GM12878 (cell line): ENCODE data around the gene ZNF462. TPM values are rescaled to one million over a fixed set of nuclear protein-coding genes. Genes with fewer than 3 reads are reported as not detected.

Experiments used
- ATAC-seq: fragments of 200-7000 bp; cut with Tn5 transposase; 3 replicates; pipeline ENCODE4 v1.9.1; 2020; ENCODE audit warnings: mild to moderate bottlenecking, moderate library complexity
- BruUV-seq: library from RNA; stranded (reverse); fragments of 400-500 nt; replicated peaks from 2 replicates; lab custom pipeline; 2021; lab: Mats Ljungman, UMichigan
- CTCF ChIA-PET: fragments of 300-600 bp; sonication (Branson Sonifier 250); formaldehyde crosslinking; extraction: SDS; loops from one replicate; lab custom pipeline; 2021; ENCODE audit warnings: inconsistent platforms; lab: Yijun Ruan, JAX
- POLR2A ChIA-PET: fragments of 350-600 bp; formaldehyde crosslinking; extraction: SDS; loops from one replicate; lab custom pipeline; 2021; ENCODE audit warnings: inconsistent platforms; lab: Charles Lee
- RAD21 ChIA-PET: fragments of 300-600 bp; sonication (Branson Sonifier 250); formaldehyde crosslinking; loops from one replicate; lab custom pipeline; 2023; ENCODE audit warnings: antibody characterized with exemption; ENCODE audit not compliant: unreplicated experiment; lab: Charles Lee
- SMC1A ChIA-PET: fragments of 300-600 bp; sonication (Branson Sonifier 250); formaldehyde crosslinking; loops from one replicate; lab custom pipeline; 2023; ENCODE audit not compliant: unreplicated experiment, uncharacterized antibody; lab: Charles Lee
- DNase-seq: peaks from one replicate; pipeline ENCODE4 v3.0.0-alpha.2; 2011; ENCODE audit warnings: low read depth, low spot score
- FAIRE-seq: peaks from 3 replicates; lab custom pipeline; 2011; peaks lifted over from hg19 to GRCh38; lab: Jason Lieb, UNC
- H2AFZ ChIP-seq: 2 replicates; pipeline ENCODE4 v1.6.0; 2011; ENCODE audit warnings: low read depth, low read length, control low read depth; ENCODE audit not compliant: control insufficient read depth
- H3K27ac ChIP-seq: 2 replicates; pipeline ENCODE4 v1.5.1; 2011; ENCODE audit warnings: control low read depth; ENCODE audit not compliant: control insufficient read depth, insufficient read depth
- H3K27me3 ChIP-seq, 2 experiments: replicated peaks in 1 of 2; 2 replicates each; pipeline versions ENCODE4 v1.6.0 to v1.6.1; 2011; ENCODE audit warnings: low read length in 1 of 2; ENCODE audit not compliant: control insufficient read depth in 2 of 2, insufficient read depth in 2 of 2
- H3K36me3 ChIP-seq, 2 experiments: 2 replicates each; pipeline ENCODE4 v1.5.1; 2011; ENCODE audit warnings: low read length in 1 of 2; ENCODE audit not compliant: control insufficient read depth in 2 of 2, insufficient read depth in 2 of 2
- H3K4me1 ChIP-seq: 2 replicates; pipeline ENCODE4 v1.6.1; 2011; ENCODE audit warnings: mild to moderate bottlenecking, low read length, moderate library complexity, mixed read lengths; ENCODE audit not compliant: control insufficient read depth, insufficient read depth
- H3K4me2 ChIP-seq: 2 replicates; pipeline ENCODE4 v1.6.0; 2011; ENCODE audit warnings: control low read depth; ENCODE audit not compliant: control insufficient read depth, insufficient read depth
- H3K4me3 ChIP-seq: fragments of 200-600 bp; sonication (generic); 2 replicates; pipeline ENCODE4 v1.5.1; 2016
- H3K79me2 ChIP-seq: 2 replicates; pipeline ENCODE4 v1.6.0; 2011; ENCODE audit warnings: low read length; ENCODE audit not compliant: control insufficient read depth, insufficient read depth
- H3K9ac ChIP-seq: 2 replicates; pipeline ENCODE4 v1.8.0; 2011; ENCODE audit warnings: low read length, control low read depth, mixed read lengths; ENCODE audit not compliant: control insufficient read depth, insufficient read depth
- H3K9me3 ChIP-seq: replicated peaks from 3 replicates; pipeline ENCODE4 v1.5.1; 2011; ENCODE audit warnings: mild to moderate bottlenecking, low read length; ENCODE audit not compliant: control insufficient read depth, insufficient read depth
- H4K20me1 ChIP-seq: 2 replicates; pipeline ENCODE4 v1.6.0; 2011; ENCODE audit not compliant: control insufficient read depth, insufficient read depth
- ASH2L ChIP-seq: fragments of 300-600, 200-600 bp; sonication (generic); IDR thresholded peaks from 2 replicates; pipeline ENCODE4 v1.6.1; 2017; ENCODE audit warnings: low read depth, mild to moderate bottlenecking, borderline replicate concordance
- CEBPZ ChIP-seq: fragments of 150-350 bp; IDR thresholded peaks from 2 replicates; pipeline ENCODE4 v1.6.1; 2016; ENCODE audit warnings: low read depth, low read length
- GATAD2B ChIP-seq: fragments of 450-650 bp; conservative IDR thresholded peaks from 2 replicates; pipeline ENCODE4 v1.6.1; 2017; ENCODE audit warnings: low read depth, mild to moderate bottlenecking, moderate library complexity
- POLR2A ChIP-seq: IDR thresholded peaks from 2 replicates; pipeline ENCODE4 v1.6.1; 2011; ENCODE audit warnings: low read depth, mild to moderate bottlenecking, low read length
- RELA ChIP-seq: fragments of 450-650 bp; IDR thresholded peaks from 2 replicates; pipeline ENCODE4 v1.8.0; 2014; ENCODE audit warnings: borderline replicate concordance; ENCODE audit not compliant: partially characterized antibody
- SIN3A ChIP-seq: IDR thresholded peaks from 2 replicates; pipeline ENCODE4 v1.6.1; 2012; ENCODE audit warnings: low read depth, low read length, improper control_type of control experiment
- ZBTB40 ChIP-seq: fragments of 450-650 bp; IDR thresholded peaks from 2 replicates; pipeline ENCODE4 v1.6.1; 2016; ENCODE audit warnings: mild to moderate bottlenecking, moderate library complexity, borderline replicate concordance
- ZNF207 ChIP-seq: fragments of 450-650 bp; IDR thresholded peaks from 2 replicates; pipeline ENCODE4 v1.6.1; 2014; ENCODE audit warnings: antibody characterized with exemption, mild to moderate bottlenecking, borderline replicate concordance
- ZNF622 ChIP-seq: fragments of 450-650 bp; IDR thresholded peaks from 2 replicates; pipeline ENCODE4 v1.6.1; 2017; ENCODE audit warnings: mild to moderate bottlenecking, inconsistent platforms
- WGBS: methylation state at CpG from one replicate; pipeline ENCODE4 v1.1.6; 2016; ENCODE audit warnings: low lambda C conversion rate; ENCODE audit not compliant: insufficient replicate concordance, insufficient coverage; ENCODE audit errors: missing lambda C conversion rate; 5-methylcytosine and 5-hydroxymethylcytosine counted together
- in situ Hi-C: fragments of 300-500 bp; cut with MboI; formaldehyde crosslinking; loops from 9 replicates; pipeline ENCODE4 v1.14.3; 2018; ENCODE audit warnings: mixed read lengths
- intact Hi-C: fragments of 100-400 bp; cut with micrococcal nuclease; formaldehyde crosslinking; loops from one replicate; pipeline ENCODE4 v1.14.2; 2022; ENCODE audit not compliant: unreplicated experiment
- polyA plus RNA-seq, 11 experiments: library from polyadenylated mRNA; depleted of rRNA in 4 of 11; unstranded in 6 of 11; stranded (reverse) in 5 of 11; fragments of >200 nt; fragmentation: Nextera tagmentation in 4 of 11; fragmentation: Illumina TruSeq in 1 of 11; extraction: Ambion mirVana in 4 of 11; extraction: Trizol in 1 of 11; gene quantifications; 1 replicate in 1 of 11; 2 replicates in 10 of 11; pipeline versions ENCODE4 v1.2.1 to v1.2.3, GENCODE V29; 2011 to 2016; ENCODE audit warnings: inconsistent platforms in 2 of 11, missing spikeins in 2 of 11, low read depth in 1 of 11
- total RNA-seq, 4 experiments: library from RNA; depleted of rRNA in 3 of 4; stranded (reverse); fragments of >200 nt in 3 of 4; fragmentation: Illumina TruSeq in 1 of 4; extraction: Trizol in 1 of 4; gene quantifications; 2 replicates each; pipeline versions ENCODE4 v1.2.1 to v1.2.3, GENCODE V29; 2013 to 2021
- TF ChIP-seq, protein P1 (sequence below): fragments of 450-650 bp; IDR thresholded peaks from 2 replicates; pipeline ENCODE4 v1.6.1; 2016; ENCODE audit warnings: mild to moderate bottlenecking
- TF ChIP-seq, protein P2 (sequence below), 3 experiments: IDR thresholded peaks in 2 of 3; conservative IDR thresholded peaks in 1 of 3; 2 replicates each; pipeline ENCODE4 v1.5.1; 2011; ENCODE audit warnings: low read depth in 3 of 3, low read length in 3 of 3, mild to moderate bottlenecking in 3 of 3, control low read depth in 2 of 3, moderate library complexity in 2 of 3, inconsistent platforms in 1 of 3, mixed read lengths in 1 of 3; ENCODE audit not compliant: control insufficient read depth in 2 of 3, insufficient read depth in 1 of 3; ENCODE audit errors: extremely low read depth in 1 of 3

The ZNF462 gene
- total and polyA plus RNA-seq, 10 of the 15 experiments (the other 5 are each of a cell fraction or from before 2014, with no cell fraction given): 0.27 to 13.7 (median 0.55) TPM

GRCh38 chr9:106953174-106953573 lies 90.2 kb downstream of the ZNF462 start (continued):
- no peak for TF ChIP-seq CEBPZ

DNA sequence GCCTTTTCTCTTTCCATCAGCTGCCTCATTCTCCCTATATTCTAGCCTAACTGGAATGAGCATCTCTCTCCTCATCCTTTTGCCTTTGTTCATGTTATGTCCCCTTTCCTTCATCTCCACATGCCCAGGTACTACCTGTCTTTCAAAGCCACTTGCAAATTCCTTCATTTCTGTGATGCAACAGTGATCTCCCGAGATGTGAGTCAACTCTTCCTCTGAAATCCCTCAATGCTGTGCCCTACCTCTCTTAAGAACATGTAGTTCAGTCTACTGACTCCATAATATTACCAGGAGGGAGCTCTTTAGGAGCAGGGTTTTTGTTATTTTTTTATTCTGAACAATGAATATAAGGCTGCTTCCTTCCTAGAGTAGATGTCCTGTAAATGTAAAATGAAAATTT lies 91.6 kb downstream of the ZNF462 start:
- ChIA-PET POLR2A (interaction anchor here (1.4 kb wide), 1 partner anchor 15 kb away, joined by 3 read pairs; no protein-coding TSS in a partner anchor), CTCF (no interaction called here), SMC1A (interaction anchor here (0.8 to 3.6 kb wide), 4 partner anchors 11 to 26 kb away, joined by 3 to 10 read pairs (median 4); no protein-coding TSS in a partner anchor), RAD21 (no interaction called here)
- Histone ChIP-seq H3K27me3 (no peaks in the 10 kb centered on the region), H3K27ac (no peak overlapping the region), H3K4me3 (no peak overlapping the region), H3K9ac (no peak overlapping the region), H4K20me1 (no peaks in the 10 kb centered on the region), H3K79me2 (no peaks in the 10 kb centered on the region), H3K36me3 (no peaks in the 10 kb centered on the region), H3K4me1 (no peaks in the 10 kb centered on the region), H2AFZ (no peak overlapping the region), H3K9me3 (no peaks in the 10 kb centered on the region; the same call in 2 of the 3 replicates), H3K4me2 (no peak overlapping the region)
- intact Hi-C loops (no loop called here), in situ Hi-C loops (no loop called here)
- ATAC-seq (no peak), DNase-seq (no peak), FAIRE-seq (no peak)
- 0% methylated on average over 1 of the region's 1 CpG for WGBS
- BruUV-seq: no TSS peak
- TF ChIP-seq POLR2A (no peak), SIN3A (no peak), RELA (no peak), ZNF207 (no peak), ASH2L (no peak), GATAD2B (no peak), ZNF622 (no peak), ZBTB40 (no peak)
- TF ChIP-seq, protein P1, sequence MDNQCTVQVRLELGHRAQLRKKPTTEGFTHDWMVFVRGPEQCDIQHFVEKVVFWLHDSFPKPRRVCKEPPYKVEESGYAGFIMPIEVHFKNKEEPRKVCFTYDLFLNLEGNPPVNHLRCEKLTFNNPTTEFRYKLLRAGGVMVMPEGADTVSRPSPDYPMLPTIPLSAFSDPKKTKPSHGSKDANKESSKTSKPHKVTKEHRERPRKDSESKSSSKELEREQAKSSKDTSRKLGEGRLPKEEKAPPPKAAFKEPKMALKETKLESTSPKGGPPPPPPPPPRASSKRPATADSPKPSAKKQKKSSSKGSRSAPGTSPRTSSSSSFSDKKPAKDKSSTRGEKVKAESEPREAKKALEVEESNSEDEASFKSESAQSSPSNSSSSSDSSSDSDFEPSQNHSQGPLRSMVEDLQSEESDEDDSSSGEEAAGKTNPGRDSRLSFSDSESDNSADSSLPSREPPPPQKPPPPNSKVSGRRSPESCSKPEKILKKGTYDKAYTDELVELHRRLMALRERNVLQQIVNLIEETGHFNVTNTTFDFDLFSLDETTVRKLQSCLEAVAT: no peak
- TF ChIP-seq, protein P2, sequence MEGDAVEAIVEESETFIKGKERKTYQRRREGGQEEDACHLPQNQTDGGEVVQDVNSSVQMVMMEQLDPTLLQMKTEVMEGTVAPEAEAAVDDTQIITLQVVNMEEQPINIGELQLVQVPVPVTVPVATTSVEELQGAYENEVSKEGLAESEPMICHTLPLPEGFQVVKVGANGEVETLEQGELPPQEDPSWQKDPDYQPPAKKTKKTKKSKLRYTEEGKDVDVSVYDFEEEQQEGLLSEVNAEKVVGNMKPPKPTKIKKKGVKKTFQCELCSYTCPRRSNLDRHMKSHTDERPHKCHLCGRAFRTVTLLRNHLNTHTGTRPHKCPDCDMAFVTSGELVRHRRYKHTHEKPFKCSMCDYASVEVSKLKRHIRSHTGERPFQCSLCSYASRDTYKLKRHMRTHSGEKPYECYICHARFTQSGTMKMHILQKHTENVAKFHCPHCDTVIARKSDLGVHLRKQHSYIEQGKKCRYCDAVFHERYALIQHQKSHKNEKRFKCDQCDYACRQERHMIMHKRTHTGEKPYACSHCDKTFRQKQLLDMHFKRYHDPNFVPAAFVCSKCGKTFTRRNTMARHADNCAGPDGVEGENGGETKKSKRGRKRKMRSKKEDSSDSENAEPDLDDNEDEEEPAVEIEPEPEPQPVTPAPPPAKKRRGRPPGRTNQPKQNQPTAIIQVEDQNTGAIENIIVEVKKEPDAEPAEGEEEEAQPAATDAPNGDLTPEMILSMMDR (IDR thresholded peaks at IDR 0.05 in 2 of 3, conservative IDR thresholded peaks at IDR 0.05 in 1 of 3; ENCODE audit: control insufficient read depth in 2 of 3, extremely low read depth in 1 of 3, insufficient read depth in 1 of 3, low read depth in 3 of 3, low read length in 3 of 3): no peak
